Measurements from ENCODE around the gene OSBPL3.
A peak's percentile ranks its signal among the peaks of the same experiment; 100 is the strongest.

The OSBPL3 gene

GRCh38 chr7:24978843-24979469 is 1.0 kb downstream of the OSBPL3 start:
- DNase-seq = peak; percentile 21

- no peak for DNase-seq
These were observed 4.2 kb downstream of the OSBPL3 start for GRCh38 chr7:24975644-24976260.

- DNase-seq = no peak
These were observed 4.8 kb downstream of the OSBPL3 start for GRCh38 chr7:24975172-24975571.

- no peak for DNase-seq
These were observed 5.7 kb downstream of the OSBPL3 start for GRCh38 chr7:24974026-24974832.

GRCh38 chr7:24972991-24973390 is 7.0 kb downstream of the OSBPL3 start:
- DNase-seq = no peak

- no peak for DNase-seq
These were observed 7.9 kb downstream of the OSBPL3 start for GRCh38 chr7:24972166-24972477.

GRCh38 chr7:24971333-24972165 is 8.4 kb downstream of the OSBPL3 start:
- no peak for DNase-seq

DNA sequence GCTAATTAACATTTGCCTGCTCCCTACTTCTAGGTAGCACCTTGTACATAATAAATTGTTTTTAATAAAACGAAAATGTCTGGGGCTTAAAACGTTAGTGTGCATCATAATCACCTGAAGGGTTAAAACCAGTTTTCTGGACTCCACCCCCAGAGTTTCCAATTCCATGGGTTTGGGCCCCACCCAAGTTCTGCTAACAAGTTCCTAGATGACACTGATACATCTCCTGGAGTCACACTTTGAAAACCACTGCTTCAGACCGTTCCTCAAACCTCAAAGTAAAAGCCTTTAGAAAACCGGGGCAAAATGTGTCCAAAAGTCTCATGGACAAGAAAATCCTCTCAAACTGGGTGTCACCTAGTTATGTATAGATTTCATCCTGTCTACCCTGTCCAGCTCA is 9.3 kb downstream of the OSBPL3 start:
- no peak for DNase-seq

DNA sequence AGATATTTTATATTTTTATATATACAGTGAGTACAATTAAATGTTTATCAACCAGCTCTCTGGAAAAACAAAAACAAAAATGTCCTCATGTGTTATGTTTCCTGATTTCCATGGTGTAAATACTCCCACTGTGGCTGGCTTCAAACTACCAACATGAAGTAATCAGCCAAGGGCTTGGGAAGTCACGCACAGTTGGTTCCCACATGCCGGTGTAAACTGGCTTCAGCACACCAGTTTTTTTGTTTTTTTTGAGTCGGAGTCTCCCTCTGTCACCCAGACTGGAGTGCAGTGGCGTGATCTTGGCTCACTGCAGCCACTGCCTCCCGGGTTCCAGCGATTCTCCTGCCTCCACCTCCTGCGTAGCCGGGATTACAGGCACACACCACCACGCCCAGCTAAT is 11.8 kb downstream of the OSBPL3 start:
- DNase-seq = no peak

- no peak for DNase-seq
These were observed 12.3 kb downstream of the OSBPL3 start for GRCh38 chr7:24967696-24968095.

GRCh38 chr7:24966802-24967201 is 13.2 kb downstream of the OSBPL3 start:
- no peak for DNase-seq

DNA sequence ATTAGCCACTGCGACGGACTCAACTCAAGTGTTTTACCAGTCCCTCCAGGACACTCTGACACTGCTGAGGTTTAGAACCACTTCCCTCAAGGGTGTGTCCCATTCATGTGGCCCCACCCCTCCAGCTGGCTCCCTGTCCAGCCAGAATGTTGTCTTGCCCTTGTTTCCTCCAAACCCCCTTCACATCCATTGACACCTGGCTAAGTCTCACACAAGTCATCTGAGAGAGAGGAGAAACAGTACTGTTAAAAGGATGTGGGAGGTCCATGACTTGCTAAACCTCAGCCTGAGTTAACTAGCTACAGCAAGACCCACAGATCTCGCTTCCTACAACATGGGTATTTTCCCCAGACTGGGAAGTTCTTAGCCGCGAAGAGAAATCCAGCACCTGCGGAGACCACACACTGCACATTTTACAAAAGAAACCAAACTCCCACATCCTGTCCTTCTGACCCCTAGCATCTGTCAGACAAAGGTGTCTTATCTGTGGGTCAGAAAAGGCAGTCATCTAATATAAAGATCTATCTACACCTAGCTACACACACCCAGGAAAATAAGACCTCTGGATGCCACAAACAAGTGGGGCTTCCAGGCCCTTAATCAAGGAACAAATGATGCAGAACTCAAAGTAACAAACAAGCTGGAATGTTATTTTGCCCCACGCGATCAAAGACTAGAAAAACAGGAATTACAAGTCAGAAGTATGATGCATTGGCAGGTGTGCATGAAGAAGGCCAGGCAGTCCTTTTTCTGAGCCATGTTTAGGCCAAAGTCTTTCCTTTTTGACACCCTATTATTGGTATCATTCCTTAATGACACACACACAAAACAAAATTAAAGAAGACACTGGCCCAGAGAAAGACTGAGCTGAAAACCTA is 13.9 kb downstream of the OSBPL3 start:
- peak; percentile 36 for DNase-seq

DNA sequence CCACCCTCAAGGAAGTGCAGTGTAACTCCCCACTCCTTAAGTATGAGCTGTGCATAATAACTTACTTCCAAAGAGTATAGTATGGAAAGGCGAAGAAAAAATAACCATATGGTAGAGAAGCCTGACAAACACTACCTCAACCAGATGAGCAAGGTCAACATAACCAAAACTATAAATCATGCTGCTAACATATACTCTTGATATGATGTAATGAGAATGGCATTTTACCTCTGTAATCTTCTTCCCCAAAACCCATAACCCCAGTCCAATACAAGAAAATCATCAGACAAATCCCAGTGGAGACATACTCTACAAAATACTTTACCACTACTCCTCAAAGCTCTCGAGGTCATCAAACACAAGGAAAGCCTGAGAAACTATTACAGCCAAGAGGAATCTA is 15.8 kb downstream of the OSBPL3 start:
- no peak for DNase-seq

GRCh38 chr7:24963218-24963617 is 16.8 kb downstream of the OSBPL3 start:
- peak; percentile 24 for DNase-seq

GRCh38 chr7:24962418-24962962 is 17.5 kb downstream of the OSBPL3 start:
- no peak for DNase-seq

GRCh38 chr7:24959735-24960485 is 20.1 kb downstream of the OSBPL3 start:
- DNase-seq = no peak

DNA sequence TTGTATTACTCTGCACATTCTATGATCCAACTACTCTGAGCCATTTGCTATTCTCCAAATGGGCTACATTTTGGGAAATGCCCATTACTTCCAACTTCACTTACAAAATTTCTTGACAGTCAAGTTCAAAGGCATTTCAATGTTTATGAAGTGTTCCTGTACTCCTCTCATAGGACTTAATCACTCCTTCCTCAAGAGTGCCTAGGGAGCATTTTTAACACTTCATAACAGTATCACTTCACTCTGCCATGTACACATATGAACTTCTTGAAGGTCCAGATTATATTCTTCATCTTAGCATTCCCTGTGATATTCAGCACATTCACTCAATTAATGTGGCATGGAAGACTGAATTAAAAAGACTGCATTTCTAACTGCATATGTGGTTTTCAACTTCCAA is 21.6 kb downstream of the OSBPL3 start:
- no peak for DNase-seq

GRCh38 chr7:24956021-24956420 is 24.0 kb downstream of the OSBPL3 start:
- no peak for DNase-seq

DNA sequence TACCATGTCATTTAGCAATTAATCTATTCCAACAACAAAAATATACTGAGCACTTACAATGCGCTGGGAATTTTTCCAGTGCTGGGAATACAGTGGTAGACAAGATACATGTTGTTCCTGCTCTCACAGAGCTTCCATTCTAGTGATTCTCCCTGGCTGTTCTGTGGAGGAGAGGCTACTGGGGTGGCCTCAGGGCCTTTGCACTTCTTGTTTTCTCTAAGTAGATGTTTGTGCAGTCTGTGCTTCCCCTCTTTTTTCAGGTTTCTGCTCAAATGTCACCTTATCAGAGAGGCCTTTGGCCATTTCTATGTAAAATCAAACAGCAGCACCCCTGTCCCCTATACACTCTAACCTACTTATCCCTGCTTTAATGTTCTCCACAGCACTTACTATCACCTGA is 24.7 kb downstream of the OSBPL3 start:
- DNase-seq = no peak

- DNase-seq = no peak
These were observed 27.5 kb downstream of the OSBPL3 start for GRCh38 chr7:24952464-24952863.

GRCh38 chr7:24951441-24951980 is 28.5 kb downstream of the OSBPL3 start:
- DNase-seq = no peak

Measured in activated CD8-positive, alpha-beta memory T cell treated with anti-CD3 and anti-CD28 coated beads, Interleukin-2, amount 50 U/mL, for 4 hours (primary cell).